IMR-90 (cell line): ENCODE measurements around the gene BRF1. TPM values are rescaled to one million over a fixed set of nuclear protein-coding genes. Genes with fewer than 3 reads are reported as not detected.

ENCODE experiments used
- ATAC-seq: fragments of 200-7000 bp; cut with Tn5 transposase; 2 replicates; pipeline ENCODE4 v1.9.1; 2020; ENCODE audit warnings: low read depth, mild to moderate bottlenecking, moderate library complexity
- BruUV-seq: library from RNA; stranded (reverse); fragments of 400-500 nt; replicated peaks from 2 replicates; lab custom pipeline; 2021; lab: Mats Ljungman, UMichigan
- CTCF ChIA-PET: fragments of 300-600 bp; formaldehyde crosslinking; extraction: SDS; loops from one replicate; lab custom pipeline; 2021; ENCODE audit warnings: antibody characterized with exemption; lab: Yijun Ruan, JAX
- POLR2A ChIA-PET: fragments of 300-600 bp; sonication (Branson Sonifier 250); formaldehyde crosslinking; loops from one replicate; lab custom pipeline; 2022; ENCODE audit warnings: antibody characterized with exemption; ENCODE audit not compliant: unreplicated experiment; lab: Charles Lee
- DNase-seq: peaks from one replicate; pipeline ENCODE4 v3.0.0; 2013
- H2AFZ ChIP-seq: replicated peaks from 2 replicates; pipeline ENCODE3; 2013; ENCODE audit warnings: low read length, mild to moderate bottlenecking; ENCODE audit not compliant: poor library complexity
- H2AK5ac ChIP-seq: 2 replicates; pipeline ENCODE4 v1.6.1; 2013; ENCODE audit warnings: low read depth, low read length, inconsistent platforms
- H2AK9ac ChIP-seq: replicated peaks from 2 replicates; pipeline ENCODE3; 2013; ENCODE audit warnings: mild to moderate bottlenecking, low read depth, low read length, moderate library complexity; ENCODE audit not compliant: poor library complexity
- H2BK120ac ChIP-seq: 2 replicates; pipeline ENCODE4 v1.6.1; 2013; ENCODE audit warnings: low read depth, low read length, inconsistent platforms
- H2BK15ac ChIP-seq: 3 replicates; pipeline ENCODE4 v1.6.1; 2013; ENCODE audit warnings: low read depth, low read length, inconsistent platforms
- H2BK20ac ChIP-seq: 2 replicates; pipeline ENCODE4 v1.6.1; 2013; ENCODE audit warnings: low read depth, mild to moderate bottlenecking, inconsistent platforms, low read length, moderate library complexity
- H2BK5ac ChIP-seq: 2 replicates; pipeline ENCODE4 v1.6.1; 2013; ENCODE audit warnings: mild to moderate bottlenecking, low read depth, low read length, inconsistent platforms; ENCODE audit not compliant: poor library complexity, severe bottlenecking
- H3K14ac ChIP-seq: replicated peaks from 2 replicates; pipeline ENCODE4 v1.6.1; 2013; ENCODE audit warnings: low read depth, low read length, inconsistent platforms
- H3K18ac ChIP-seq: 2 replicates; pipeline ENCODE4 v1.6.1; 2013; ENCODE audit warnings: low read depth, low read length, control low read depth
- H3K23ac ChIP-seq: 2 replicates; pipeline ENCODE4 v1.6.1; 2013; ENCODE audit warnings: low read depth, low read length, inconsistent platforms
- H3K27ac ChIP-seq: 2 replicates; pipeline ENCODE4 v1.5.1; 2013; ENCODE audit warnings: mild to moderate bottlenecking, control low read depth, low read length; ENCODE audit not compliant: insufficient read depth
- H3K27me3 ChIP-seq: 2 replicates; pipeline ENCODE4 v1.6.1; 2013; ENCODE audit warnings: low read length; ENCODE audit not compliant: control insufficient read depth, insufficient read depth
- H3K36me3 ChIP-seq: 2 replicates; pipeline ENCODE4 v1.6.1; 2013; ENCODE audit warnings: low read length, mixed read lengths; ENCODE audit not compliant: control insufficient read depth, insufficient read depth
- H3K4ac ChIP-seq: 2 replicates; pipeline ENCODE4 v1.6.1; 2013; ENCODE audit warnings: low read depth, low read length, inconsistent platforms
- H3K4me1 ChIP-seq: 2 replicates; pipeline ENCODE4 v1.6.1; 2013; ENCODE audit warnings: low read length, mixed read lengths; ENCODE audit not compliant: control insufficient read depth, insufficient read depth
- H3K4me2 ChIP-seq: 2 replicates; pipeline ENCODE4 v1.6.1; 2013; ENCODE audit warnings: low read depth, mild to moderate bottlenecking, control low read depth, low read length, moderate library complexity
- H3K4me3 ChIP-seq: 2 replicates; pipeline ENCODE4 v1.5.1; 2013; ENCODE audit warnings: low read depth, mild to moderate bottlenecking, control low read depth, low read length, moderate library complexity; ENCODE audit not compliant: insufficient read depth
- H3K56ac ChIP-seq: 2 replicates; pipeline ENCODE4 v1.6.1; 2013; ENCODE audit warnings: low read length, inconsistent platforms; ENCODE audit not compliant: insufficient read depth; ENCODE audit errors: extremely low read depth
- H3K79me1 ChIP-seq, 2 experiments: 2 replicates each; pipeline ENCODE4 v1.6.1; 2013; ENCODE audit warnings: low read length in 2 of 2, inconsistent platforms in 1 of 2, low read depth in 1 of 2
- H3K9ac ChIP-seq: 2 replicates; pipeline ENCODE4 v1.6.1; 2013; ENCODE audit warnings: low read depth, low read length, control low read depth
- H3K9me1 ChIP-seq: 2 replicates; pipeline ENCODE4 v1.6.1; 2013; ENCODE audit warnings: low read length, inconsistent platforms; ENCODE audit not compliant: insufficient read depth
- H3K9me3 ChIP-seq: 2 replicates; pipeline ENCODE4 v1.6.1; 2013; ENCODE audit warnings: low read length; ENCODE audit not compliant: control insufficient read depth, insufficient read depth
- H4K20me1 ChIP-seq: 2 replicates; pipeline ENCODE4 v1.6.1; 2013; ENCODE audit warnings: low read length, inconsistent platforms; ENCODE audit not compliant: insufficient read depth
- H4K5ac ChIP-seq: 2 replicates; pipeline ENCODE4 v1.6.1; 2013; ENCODE audit warnings: mild to moderate bottlenecking, low read depth, low read length, control low read depth
- H4K8ac ChIP-seq, 2 experiments: 2 replicates each; pipeline ENCODE4 v1.6.1; 2013; ENCODE audit warnings: low read depth in 2 of 2, low read length in 2 of 2, control low read depth in 1 of 2, inconsistent platforms in 1 of 2
- H4K91ac ChIP-seq: 2 replicates; pipeline ENCODE4 v1.6.1; 2013; ENCODE audit warnings: low read depth, low read length, inconsistent platforms; ENCODE audit not compliant: insufficient read depth
- MAZ ChIP-seq: IDR thresholded peaks from 2 replicates; pipeline ENCODE4 v1.6.1; 2012; ENCODE audit warnings: low read depth, mild to moderate bottlenecking, low read length, improper control_type of control experiment, moderate library complexity, borderline replicate concordance
- POLR2A ChIP-seq: IDR thresholded peaks from 2 replicates; pipeline ENCODE4 v1.6.1; 2012; ENCODE audit warnings: mild to moderate bottlenecking, low read depth, low read length
- RCOR1 ChIP-seq: IDR thresholded peaks from 2 replicates; pipeline ENCODE4 v1.6.1; 2012; ENCODE audit warnings: mild to moderate bottlenecking, low read length, improper control_type of control experiment; ENCODE audit not compliant: insufficient replicate concordance
- WGBS, 2 experiments: methylation state at CpG; one replicate each; pipeline versions ENCODE4 v1.1.5 to v1.1.7; 2013; ENCODE audit warnings: missing lambda C conversion rate in 2 of 2; ENCODE audit not compliant: insufficient read length in 1 of 2; ENCODE audit errors: extremely low coverage in 2 of 2; 5-methylcytosine and 5-hydroxymethylcytosine counted together
- dilution Hi-C: fragments of 300-500 bp; cut with HindIII; formaldehyde crosslinking; loops from one replicate; pipeline ENCODE4 v1.14.3; 2018; ENCODE audit warnings: low sequenced_read_pairs; ENCODE audit not compliant: unreplicated experiment
- in situ Hi-C: fragments of 300-500 bp; cut with MboI; formaldehyde crosslinking; loops from 3 replicates; pipeline ENCODE4 v1.14.3; 2019; ENCODE audit warnings: low sequenced_read_pairs, inconsistent platforms, mixed read lengths
- intact Hi-C: fragments of 100-400 bp; cut with micrococcal nuclease; formaldehyde crosslinking; loops from 2 replicates; pipeline ENCODE4 v1.10.0; 2022
- polyA plus RNA-seq, 3 experiments: library from polyadenylated mRNA; depleted of rRNA; stranded (reverse); fragments of >200 nt; gene quantifications; 2 replicates each; pipeline ENCODE4 v1.2.3, GENCODE V29; 2012; ENCODE audit warnings: low replicate concordance in 1 of 3
- total RNA-seq: library from RNA; depleted of rRNA; stranded (reverse); fragments of >200 nt; gene quantifications from 2 replicates; pipeline ENCODE4 v1.2.3, GENCODE V29; 2012

BRF1 gene
- total and polyA plus RNA-seq, 2 of the 4 experiments (the other 2 are of a cell fraction), result 12.4 to 16.7 TPM

DNA sequence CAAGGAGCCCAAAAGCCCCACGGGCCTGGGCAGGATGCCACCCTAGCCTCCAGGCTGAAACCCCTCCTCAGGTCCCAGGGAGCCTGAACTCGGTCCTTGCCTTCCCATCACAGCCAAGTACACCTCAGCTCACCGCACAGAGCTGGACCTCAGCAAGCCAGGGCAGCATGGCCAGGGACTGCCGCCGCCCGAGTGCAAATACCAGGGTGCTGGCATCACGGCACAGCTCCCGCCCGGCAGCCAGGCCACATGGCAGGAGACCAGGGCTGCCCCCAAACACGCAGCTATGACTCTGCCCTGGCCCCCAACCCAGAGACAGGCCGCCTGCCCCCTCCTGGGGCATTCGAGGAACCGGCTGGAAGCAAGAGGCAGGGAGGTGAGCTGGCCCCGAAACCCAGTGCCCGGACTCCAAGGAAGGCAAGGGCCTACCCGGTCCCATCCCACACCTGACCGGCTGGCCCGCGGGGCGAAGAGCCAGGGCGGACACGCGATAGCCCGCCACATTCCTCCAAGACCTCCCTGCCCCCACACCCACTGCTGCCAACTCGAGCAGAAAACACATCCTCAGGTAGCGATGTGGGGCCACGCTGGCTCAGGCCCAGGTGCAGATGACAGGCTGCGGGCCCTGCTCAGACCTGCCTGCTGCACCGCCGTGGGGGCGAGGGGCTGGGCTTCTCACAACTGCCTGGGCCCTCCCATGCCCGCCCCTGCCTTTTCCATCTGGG, 134.9 kb downstream of the BRF1 start:
- H4K5ac ChIP-seq, result no peak overlapping the region
- H3K27me3 ChIP-seq, result peaks cover 40% of the 10 kb centered on the region
- no peak overlapping the region for H3K4me3 ChIP-seq
- no peak overlapping the region for H2BK20ac ChIP-seq
- in situ Hi-C loops, result no loop called here
- no peak overlapping the region for H2AK9ac ChIP-seq
- no peak overlapping the region for H3K4me2 ChIP-seq
- H2AFZ ChIP-seq, result no peak overlapping the region
- H3K9me1 ChIP-seq, result no peaks in the 10 kb centered on the region
- intact Hi-C loops, result no loop called here
- H2BK120ac ChIP-seq, result no peak overlapping the region
- no peak overlapping the region for H4K8ac ChIP-seq
- no peak for DNase-seq
- H3K4ac ChIP-seq, result no peak overlapping the region
- H3K56ac ChIP-seq, result no peak overlapping the region
- no peak overlapping the region for H2BK5ac ChIP-seq
- H3K14ac ChIP-seq, result no peak overlapping the region
- ChIA-PET POLR2A (no interaction called here), CTCF (no interaction called here)
- 88% methylated on average over 20 of the region's 32 CpGs; no CpG with 5 or more reads in 1 of the 2 experiments for WGBS, 2 experiments
- H3K9ac ChIP-seq, result no peak overlapping the region
- no TSS peak for BruUV-seq
- no peak overlapping the region for H3K18ac ChIP-seq
- H3K9me3 ChIP-seq, result no peaks in the 10 kb centered on the region
- H3K79me1 ChIP-seq, result no peaks in the 10 kb centered on the region
- no peaks in the 10 kb centered on the region for H3K36me3 ChIP-seq
- H2BK15ac ChIP-seq, result no peak overlapping the region
- no peak for TF ChIP-seq MAZ
- no peak for TF ChIP-seq POLR2A
- TF ChIP-seq RCOR1, result no peak
- no peak overlapping the region for H4K91ac ChIP-seq
- no peak for ATAC-seq
- H2AK5ac ChIP-seq, result no peak overlapping the region
- H3K4me1 ChIP-seq, result peaks cover 3% of the 10 kb centered on the region; the same call in 1 of the 2 replicates
- no peaks in the 10 kb centered on the region for H4K20me1 ChIP-seq
- no peak overlapping the region for H3K23ac ChIP-seq
- dilution Hi-C loops, result no loop called here
- no peak overlapping the region for H3K27ac ChIP-seq
